A549 (cell line): Measurements from ENCODE around the gene ZBTB42.

Experiments used
- BHLHE40 ChIP-seq: IDR thresholded peaks from 2 replicates; pipeline ENCODE4 v1.6.1; 2012; ENCODE audit warnings: low read depth, low read length, inconsistent platforms
- CBX2 ChIP-seq: fragments of 200-600 bp; sonication (generic); IDR thresholded peaks from 2 replicates; pipeline ENCODE4 v1.6.1; 2016; ENCODE audit warnings: low read depth, mild to moderate bottlenecking, borderline replicate concordance
- CBX8 ChIP-seq: fragments of 200-600 bp; sonication (generic); IDR thresholded peaks from 2 replicates; pipeline ENCODE4 v1.6.1; 2016
- CTCF ChIP-seq: fragments of >200 bp; sonication (Bioruptor Twin); formaldehyde crosslinking; IDR thresholded peaks from 3 replicates; pipeline ENCODE4 v1.5.1; 2016
- EHMT2 ChIP-seq: fragments of 200-600 bp; sonication (generic); IDR thresholded peaks from 2 replicates; pipeline ENCODE4 v1.6.1; 2016; ENCODE audit warnings: antibody characterized with exemption, low read depth, mild to moderate bottlenecking, moderate library complexity
- ELK1 ChIP-seq: fragments of 150-350 bp; IDR thresholded peaks from 2 replicates; pipeline ENCODE4 v1.6.1; 2014; ENCODE audit warnings: low read depth, mild to moderate bottlenecking, low read length
- FOSL2 ChIP-seq, 2 experiments: fragments of 450-650 bp in 1 of 2; fragments of >200 bp in 1 of 2; sonication (Bioruptor Twin) in 1 of 2; formaldehyde crosslinking; IDR thresholded peaks; 2 replicates each; pipeline versions ENCODE4 v1.5.0 to v1.6.1; 2016 to 2020; ENCODE audit warnings: mild to moderate bottlenecking in 1 of 2, moderate library complexity in 1 of 2
- HMGXB4 ChIP-seq: fragments of 250-450 bp; sonication (Bioruptor Pico); IDR thresholded peaks from 2 replicates; pipeline ENCODE4 v1.5.0; 2021; ENCODE audit warnings: mild to moderate bottlenecking, moderate library complexity, borderline replicate concordance
- JUNB ChIP-seq: fragments of >200 bp; sonication (Bioruptor Twin); formaldehyde crosslinking; IDR thresholded peaks from 2 replicates; pipeline ENCODE4 v1.6.1; 2016
- POLR2A ChIP-seq: IDR thresholded peaks from 2 replicates; pipeline ENCODE4 v1.6.1; 2012; ENCODE audit warnings: mild to moderate bottlenecking, low read length
- RAD21 ChIP-seq, 2 experiments: fragments of >200 bp in 1 of 2; sonication (Bioruptor Twin) in 1 of 2; formaldehyde crosslinking in 1 of 2; IDR thresholded peaks in 1 of 2; conservative IDR thresholded peaks in 1 of 2; 2 replicates in 1 of 2; 3 replicates in 1 of 2; pipeline ENCODE4 v1.6.1; 2012 to 2018; ENCODE audit warnings: inconsistent platforms in 1 of 2

- TF ChIP-seq CBX8, result no peak
- 0 out of 3 replicates have a peak, but pooled peaks have one; percentile 5 for TF ChIP-seq CTCF
- TF ChIP-seq RAD21 (conservative IDR thresholded peaks at IDR 0.05 in 1 of 2, IDR thresholded peaks at IDR 0.05 in 1 of 2), result no peak
- no peak; the same call in 1 of the 2 replicates for TF ChIP-seq POLR2A
- TF ChIP-seq HMGXB4 (CRISPR knock-in tag), result no peak
- no peak for TF ChIP-seq BHLHE40
- TF ChIP-seq CBX2, result no peak
- TF ChIP-seq ELK1, result no peak
- no peak for TF ChIP-seq JUNB
- TF ChIP-seq EHMT2, result no peak
- TF ChIP-seq FOSL2 (IDR thresholded peaks at IDR 0.05), result no peak
- TF ChIP-seq FOSL2 (CRISPR knock-in tag; IDR thresholded peaks at IDR 0.05), result no peak
Observed at GRCh38 chr14:104800015-104800770, 708 bp upstream of the ZBTB42 start.
